HUES6 (cell line): Measurements from ENCODE around the gene OCEL1.
"Not testable (repeated sequence)": the region's sequence is repeated elsewhere in the genome, so short reads cannot be mapped to it uniquely, and the experiment has no call there.

Experiments used
- H3K27ac ChIP-seq: 2 replicates; pipeline ENCODE4 v1.7.0; 2013; ENCODE audit warnings: low read depth, mild to moderate bottlenecking, low read length, inconsistent platforms
- H3K27me3 ChIP-seq: 2 replicates; pipeline ENCODE4 v1.6.1; 2013; ENCODE audit warnings: low read length; ENCODE audit not compliant: control insufficient read depth, insufficient read depth
- H3K36me3 ChIP-seq: 2 replicates; pipeline ENCODE4 v1.6.1; 2013; ENCODE audit warnings: low read length; ENCODE audit not compliant: control insufficient read depth, insufficient read depth
- H3K4me1 ChIP-seq: 2 replicates; pipeline ENCODE4 v1.6.1; 2013; ENCODE audit warnings: low read length; ENCODE audit not compliant: control insufficient read depth, insufficient read depth
- H3K4me3 ChIP-seq: 2 replicates; pipeline ENCODE4 v1.5.1; 2013; ENCODE audit warnings: low read depth, low read length
- H3K9ac ChIP-seq: one replicate; pipeline ENCODE4 v1.6.1; 2013; ENCODE audit warnings: mild to moderate bottlenecking, low read length
- H3K9me3 ChIP-seq: 2 replicates; pipeline ENCODE4 v1.6.1; 2013; ENCODE audit warnings: low read depth, low read length; ENCODE audit not compliant: control insufficient read depth, insufficient read depth

The OCEL1 gene

GRCh38 chr19:17268754-17269153 is 42.7 kb downstream of the OCEL1 start:
- no peak overlapping the region for H3K27ac ChIP-seq
- no peaks in the 10 kb centered on the region for H3K27me3 ChIP-seq
- peaks cover 10% of the 10 kb centered on the region for H3K4me1 ChIP-seq
- H3K9me3 ChIP-seq: no peaks in the 10 kb centered on the region
- H3K4me3 ChIP-seq: no peak overlapping the region
- peaks cover 33% of the 10 kb centered on the region for H3K36me3 ChIP-seq
- no peak overlapping the region for H3K9ac ChIP-seq

- H3K27ac ChIP-seq, H3K9ac ChIP-seq, H3K27me3 ChIP-seq, H3K4me3 ChIP-seq, H3K9me3 ChIP-seq, H3K4me1 ChIP-seq: not testable (repeated sequence)
- peaks cover 76% of the 10 kb centered on the region for H3K36me3 ChIP-seq
Observed at GRCh38 chr19:17274892-17275291, 48.9 kb downstream of the OCEL1 start.

DNA sequence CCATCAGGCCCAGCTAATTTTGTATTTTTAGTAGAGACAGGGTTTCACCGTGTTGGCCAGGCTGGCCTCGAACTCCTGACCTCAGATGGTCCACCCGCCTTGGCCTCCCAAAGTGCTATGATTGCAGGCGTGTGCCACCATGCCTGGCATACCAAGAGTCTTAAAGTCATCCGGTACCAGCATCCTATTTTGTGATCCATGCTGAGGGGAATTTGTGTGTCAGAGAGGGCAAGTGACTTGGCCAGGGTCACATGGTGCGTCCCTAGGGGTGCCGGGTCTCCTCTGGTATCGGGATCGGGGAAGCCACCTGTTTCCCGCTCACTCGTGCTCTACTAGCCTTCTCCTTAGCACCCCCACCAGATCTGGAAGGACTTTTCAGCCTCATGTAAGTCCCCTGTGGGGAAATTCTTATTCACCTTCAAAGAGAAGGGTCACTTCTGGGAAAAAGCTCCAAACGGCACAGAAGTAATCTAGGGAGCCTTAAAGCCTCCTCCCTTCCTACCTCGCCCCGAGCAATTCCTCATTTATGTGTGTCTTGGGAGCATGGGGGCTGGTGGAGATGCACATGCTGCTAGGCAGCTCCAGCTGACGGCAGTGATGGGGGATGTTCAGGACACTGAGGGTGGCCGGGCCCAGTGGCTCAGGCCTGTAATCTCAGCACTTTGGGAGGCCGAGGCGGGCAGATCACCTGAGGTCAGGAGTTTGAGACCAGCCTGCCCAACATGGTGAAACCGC is 49.6 kb downstream of the OCEL1 start:
- Histone ChIP-seq H3K4me3 (no peak overlapping the region), H3K9ac (no peak overlapping the region), H3K9me3 (no peaks in the 10 kb centered on the region), H3K27me3 (no peaks in the 10 kb centered on the region), H3K36me3 (peaks cover 71% of the 10 kb centered on the region), H3K27ac (no peak overlapping the region), H3K4me1 (no peaks in the 10 kb centered on the region)
